CD8-positive, alpha-beta memory T cell (primary cell): ENCODE data around the gene TBC1D14. TPM values are rescaled to one million over a fixed set of nuclear protein-coding genes. Genes with fewer than 3 reads are reported as not detected.

ENCODE experiments used
- CTCF ChIA-PET: fragments of 350-600 bp; sonication (Branson Sonifier 250); formaldehyde crosslinking; loops from one replicate; lab custom pipeline; 2021; ENCODE audit warnings: antibody characterized with exemption; lab: Charles Lee
- POLR2A ChIA-PET: fragments of 350-600 bp; sonication (Branson Sonifier 250); formaldehyde crosslinking; loops from one replicate; lab custom pipeline; 2021; ENCODE audit warnings: antibody characterized with exemption; lab: Charles Lee
- DNase-seq, 5 donors: peaks; one replicate each; pipeline versions ENCODE4 v3.0.0 to v3.0.0-alpha.2; 2020 to 2022; ENCODE audit warnings: mixed read lengths in 1 of 5
- H3K27ac ChIP-seq: one replicate; pipeline ENCODE4 v1.7.0; 2013; ENCODE audit warnings: low read depth, mild to moderate bottlenecking, low read length, moderate library complexity
- H3K27me3 ChIP-seq: 2 replicates; pipeline ENCODE4 v1.7.0; 2013; ENCODE audit warnings: low read length, mild to moderate bottlenecking; ENCODE audit not compliant: insufficient read depth, poor library complexity, severe bottlenecking
- H3K36me3 ChIP-seq: 2 replicates; pipeline ENCODE4 v1.7.0; 2013; ENCODE audit warnings: mild to moderate bottlenecking, low read length, moderate library complexity; ENCODE audit not compliant: insufficient read depth
- H3K4me1 ChIP-seq: 2 replicates; pipeline ENCODE4 v1.7.0; 2013; ENCODE audit warnings: mild to moderate bottlenecking, low read length, moderate library complexity; ENCODE audit not compliant: insufficient read depth
- H3K4me3 ChIP-seq: 2 replicates; pipeline ENCODE4 v1.7.0; 2013; ENCODE audit warnings: mild to moderate bottlenecking, low read length
- H3K9me3 ChIP-seq: 2 replicates; pipeline ENCODE4 v1.7.0; 2013; ENCODE audit warnings: mild to moderate bottlenecking, low read length
- H3K27ac Mint-ChIP-seq, 8 donors: one replicate each; pipeline ENCODE4 v1.8.0; 2020 to 2021; ENCODE audit warnings: mixed read lengths in 8 of 8, mild to moderate bottlenecking in 6 of 8, inconsistent platforms in 3 of 8, moderate library complexity in 3 of 8
- H3K27me3 Mint-ChIP-seq, 2 donors: one replicate each; pipeline ENCODE4 v1.8.0; 2020 to 2021; ENCODE audit warnings: mixed read lengths in 2 of 2, mild to moderate bottlenecking in 1 of 2, moderate library complexity in 1 of 2
- H3K36me3 Mint-ChIP-seq, 3 donors: one replicate each; pipeline ENCODE4 v1.8.0; 2020 to 2021; ENCODE audit warnings: mixed read lengths in 3 of 3, inconsistent platforms in 1 of 3, mild to moderate bottlenecking in 1 of 3
- H3K4me1 Mint-ChIP-seq, 3 donors: one replicate each; pipeline ENCODE4 v1.8.0; 2020 to 2021; ENCODE audit warnings: mixed read lengths in 3 of 3, inconsistent platforms in 1 of 3, mild to moderate bottlenecking in 1 of 3
- H3K4me3 Mint-ChIP-seq, 7 donors: one replicate each; pipeline ENCODE4 v1.8.0; 2020 to 2021; ENCODE audit warnings: mixed read lengths in 7 of 7, mild to moderate bottlenecking in 6 of 7, moderate library complexity in 4 of 7, inconsistent platforms in 2 of 7
- H3K9me3 Mint-ChIP-seq, 5 donors: one replicate each; pipeline ENCODE4 v1.8.0; 2020 to 2022; ENCODE audit warnings: mixed read lengths in 5 of 5, mild to moderate bottlenecking in 3 of 5, moderate library complexity in 2 of 5, inconsistent platforms in 1 of 5
- polyA plus RNA-seq: library from polyadenylated mRNA; unstranded; fragments of 300-500 nt; fragmentation: Illumina TruSeq; gene quantifications from one replicate; pipeline ENCODE4 v1.2.3, GENCODE V29; 2021
- total RNA-seq, 2 experiments: library from RNA; stranded (reverse); gene quantifications; one replicate each; pipeline ENCODE4 v1.2.3, GENCODE V29; 2021

Gene TBC1D14
- total RNA-seq, result 10 to 100 TPM; 38.0 to 43.7 TPM
- polyA plus RNA-seq, result 48.5 TPM

DNA sequence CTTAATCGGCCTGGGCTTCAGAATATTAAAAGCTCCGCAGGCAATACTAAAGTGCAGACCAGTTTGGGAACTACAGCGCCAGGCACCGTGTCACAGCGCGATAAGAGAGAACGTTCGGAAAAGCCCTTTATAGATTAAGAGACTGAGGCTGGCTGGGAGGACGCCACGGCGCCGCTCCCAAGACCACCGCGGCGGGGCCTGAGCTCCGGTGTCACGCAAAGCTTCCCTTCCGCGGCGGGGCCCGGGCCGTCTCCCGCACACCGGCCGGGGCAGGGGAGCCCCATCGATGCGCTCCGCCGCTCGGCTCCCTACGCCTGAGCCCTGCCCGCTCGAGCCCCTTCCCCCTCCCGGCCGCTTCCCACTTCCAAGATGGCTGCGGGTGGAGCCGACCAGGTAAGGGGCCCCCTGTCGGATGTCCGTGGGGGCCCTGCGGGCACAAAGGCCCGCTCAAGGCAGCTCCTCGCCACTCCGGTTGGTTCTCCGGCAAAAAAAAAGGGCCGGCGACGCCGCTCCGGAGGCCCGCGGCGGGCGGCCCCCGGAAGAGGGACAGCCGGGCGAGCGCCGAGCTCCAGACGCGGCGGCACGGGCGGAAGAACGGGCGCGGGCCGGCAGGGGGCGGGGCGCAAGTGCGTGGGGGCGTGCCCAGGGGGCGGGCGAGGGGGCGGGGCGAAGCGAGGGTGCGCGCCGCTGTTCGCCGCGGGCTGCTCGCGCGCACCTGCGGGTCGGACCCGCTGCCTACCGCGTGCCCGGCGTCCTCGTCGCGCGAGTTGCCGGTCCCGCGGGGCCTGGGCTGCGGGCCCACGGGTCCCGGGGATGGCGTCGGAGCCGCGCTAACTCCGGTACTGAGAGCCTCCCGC lies at the start of gene TBC1D14:
TSS of gene TBC1D14 (plus strand) at position 714 of the 857 bp plus-strand sequence. CDS start 13,564 bp downstream, outside the sequence.
- H3K4me1 Mint-ChIP-seq, result peaks cover 42 to 61% (median 49%) of the 10 kb centered on the region in 3 donors
- peak within 1 kb of the TSS; percentile 86 to 97 (median 92) for H3K27ac Mint-ChIP-seq
- Histone ChIP-seq H3K36me3 (no peaks in the 10 kb centered on the region), H3K9me3 (no peaks in the 10 kb centered on the region), H3K27ac (peak within 1 kb of the TSS; percentile 77), H3K27me3 (no peaks in the 10 kb centered on the region), H3K4me3 (peak within 1 kb of the TSS; percentile 64), H3K4me1 (peaks cover 50% of the 10 kb centered on the region)
- CTCF ChIA-PET, result interaction anchor here (0.6 to 2.5 kb wide), 22 partner anchors 8 to 268 kb away, joined by 3 to 15 read pairs (median 4); partner anchors contain the start of genes GRPEL1 and TADA2B
- peak; percentile 77 to 91 (median 86) for DNase-seq
- peaks cover 0 to 4% (median 0%) of the 10 kb centered on the region in 3 donors for H3K36me3 Mint-ChIP-seq
- H3K4me3 Mint-ChIP-seq, result peak within 1 kb of the TSS; percentile 89 to 96 (median 92)
- H3K9me3 Mint-ChIP-seq, result no peaks in the 10 kb centered on the region
- H3K27me3 Mint-ChIP-seq, result no peaks in the 10 kb centered on the region
- POLR2A ChIA-PET, result interaction anchor here (0.6 to 2.9 kb wide), 19 partner anchors 9 to 269 kb away, joined by 3 to 34 read pairs (median 6); partner anchors contain the start of genes GRPEL1, KIAA0232, MRFAP1 and MRFAP1L1

- POLR2A ChIA-PET, result no interaction called here
- Mint-ChIP-seq H3K4me1 (peaks cover 0 to 5% (median 0%) of the 10 kb centered on the region in 3 donors), H3K4me3 (no peak overlapping the region), H3K36me3 (peaks cover 3 to 83% (median 14%) of the 10 kb centered on the region in 3 donors), H3K27ac (peak overlapping the region in 3 of 8 donors; percentile 2 to 37 (median 24)), H3K9me3 (no peaks in the 10 kb centered on the region), H3K27me3 (peaks cover 0 to 3% of the 10 kb centered on the region in 2 donors)
- Histone ChIP-seq H3K27ac (no peak overlapping the region), H3K4me1 (no peaks in the 10 kb centered on the region), H3K9me3 (no peaks in the 10 kb centered on the region), H3K36me3 (peaks cover 14% of the 10 kb centered on the region), H3K27me3 (no peaks in the 10 kb centered on the region), H3K4me3 (no peak overlapping the region)
- no peak for DNase-seq
- CTCF ChIA-PET, result interaction anchor here (1.6 kb wide), 1 partner anchor 202 kb away, joined by 4 read pairs; no protein-coding TSS in a partner anchor
Measured at GRCh38 chr4:6868386-6868785, 41.2 kb upstream of the TBC1D14 start.

DNA sequence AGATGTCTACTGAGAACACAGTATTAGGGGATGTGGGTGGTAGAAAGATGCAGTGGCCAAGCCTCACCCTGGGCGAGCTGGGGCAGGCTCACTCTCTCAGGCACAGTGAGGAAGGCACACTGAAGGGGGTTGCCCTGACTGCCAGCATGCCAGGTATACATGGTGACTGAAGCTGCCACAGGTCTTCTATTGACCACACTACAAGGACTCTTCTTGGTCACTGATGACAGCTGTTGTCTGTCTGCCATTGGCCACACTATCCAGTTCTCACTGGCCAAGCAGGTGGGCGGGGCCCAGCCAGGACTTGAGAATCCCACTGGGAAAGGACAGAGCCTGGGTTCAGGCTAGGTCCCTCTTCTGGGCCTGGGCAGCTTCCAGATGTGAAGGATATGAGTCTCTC lies 39.7 kb upstream of the TBC1D14 start:
- H3K27me3 ChIP-seq, result no peaks in the 10 kb centered on the region
- H3K9me3 ChIP-seq, result no peaks in the 10 kb centered on the region
- Mint-ChIP-seq H3K27ac (peak overlapping the region in 1 of 8 donors; percentile 29), H3K4me1 (peaks cover 0 to 10% (median 6%) of the 10 kb centered on the region in 3 donors), H3K27me3 (peaks cover 0 to 3% of the 10 kb centered on the region in 2 donors), H3K4me3 (no peak overlapping the region), H3K9me3 (no peaks in the 10 kb centered on the region), H3K36me3 (peaks cover 3 to 85% (median 8%) of the 10 kb centered on the region in 3 donors)
- no peak overlapping the region for H3K4me3 ChIP-seq
- DNase-seq, result no peak
- POLR2A ChIA-PET, result no interaction called here
- CTCF ChIA-PET, result interaction anchor here (1.1 kb wide), 1 partner anchor 147 kb away, joined by 4 read pairs; no protein-coding TSS in a partner anchor
- peaks cover 19% of the 10 kb centered on the region for H3K36me3 ChIP-seq
- H3K27ac ChIP-seq, result no peak overlapping the region
- no peaks in the 10 kb centered on the region for H3K4me1 ChIP-seq

- Mint-ChIP-seq H3K4me3 (no peak overlapping the region), H3K27ac (peak overlapping the region in 4 of 8 donors; percentile 8 to 79 (median 22)), H3K27me3 (peaks cover 0 to 2% of the 10 kb centered on the region in 2 donors), H3K36me3 (peaks cover 0 to 85% (median 8%) of the 10 kb centered on the region in 3 donors), H3K9me3 (no peaks in the 10 kb centered on the region), H3K4me1 (peaks cover 0 to 6% (median 5%) of the 10 kb centered on the region in 3 donors)
- H3K4me3 ChIP-seq, result no peak overlapping the region
- no peak overlapping the region for H3K27ac ChIP-seq
- POLR2A ChIA-PET, result interaction anchor here (0.8 to 1.7 kb wide), 5 partner anchors 24 to 170 kb away, joined by 5 to 12 read pairs (median 6); partner anchors contain the start of gene TADA2B
- no peaks in the 10 kb centered on the region for H3K4me1 ChIP-seq
- no peaks in the 10 kb centered on the region for H3K9me3 ChIP-seq
- CTCF ChIA-PET, result interaction anchor here (0.6 to 6.1 kb wide), 56 partner anchors 9 to 299 kb away, joined by 3 to 174 read pairs (median 5); partner anchors contain the start of genes BLOC1S4, MAN2B2, MRFAP1L1 and TADA2B
- H3K36me3 ChIP-seq, result peaks cover 25% of the 10 kb centered on the region
- no peaks in the 10 kb centered on the region for H3K27me3 ChIP-seq
- no peak for DNase-seq
Measured at GRCh38 chr4:6873291-6873690, 36.3 kb upstream of the TBC1D14 start.

DNA sequence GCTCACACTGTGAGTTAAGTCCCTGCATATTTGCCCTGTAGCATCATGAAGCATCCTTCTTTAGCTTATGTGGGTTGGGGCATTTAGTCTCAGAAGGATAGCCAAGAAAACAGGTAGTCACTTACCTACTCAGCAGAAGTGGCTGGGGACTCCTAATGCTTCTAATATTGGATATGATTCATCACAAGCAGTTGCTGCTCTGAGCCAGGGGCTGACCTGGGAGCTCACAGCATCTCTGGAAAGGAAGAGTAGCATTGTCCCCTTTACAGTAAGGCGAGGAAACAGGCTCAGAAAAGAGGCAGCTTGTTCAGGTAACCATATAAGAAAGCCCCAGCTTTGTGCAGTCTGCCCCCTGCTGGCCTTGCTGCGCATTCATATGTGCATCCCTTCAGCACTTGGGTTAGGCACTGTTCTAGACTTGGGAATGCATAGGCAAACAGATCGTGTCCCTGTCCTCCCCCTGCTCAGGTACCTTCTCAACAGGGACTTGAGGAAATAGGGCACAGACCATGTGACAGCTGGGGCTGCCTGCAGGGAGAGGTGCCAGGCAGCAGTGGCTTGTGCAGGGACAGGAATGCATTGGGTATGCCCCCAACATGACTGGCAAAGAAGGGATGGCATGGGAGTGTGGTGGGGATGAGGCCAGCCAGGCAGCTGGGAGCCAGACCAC lies 35.7 kb upstream of the TBC1D14 start:
- H3K36me3 ChIP-seq, result peaks cover 30% of the 10 kb centered on the region
- H3K27me3 ChIP-seq, result no peaks in the 10 kb centered on the region
- Mint-ChIP-seq H3K9me3 (no peaks in the 10 kb centered on the region), H3K4me3 (no peak overlapping the region), H3K4me1 (peaks cover 0 to 6% (median 5%) of the 10 kb centered on the region in 3 donors), H3K36me3 (peaks cover 4 to 85% (median 14%) of the 10 kb centered on the region in 3 donors), H3K27me3 (peaks cover 0 to 2% of the 10 kb centered on the region in 2 donors), H3K27ac (peak overlapping the region in 4 of 8 donors; percentile 26 to 70 (median 58))
- ChIA-PET POLR2A (interaction anchor here (0.6 to 1.7 kb wide), 7 partner anchors 25 to 170 kb away, joined by 3 to 12 read pairs (median 6); partner anchors contain the start of genes KIAA0232 and TADA2B), CTCF (interaction anchor here (0.6 to 6.1 kb wide), 56 partner anchors 10 to 299 kb away, joined by 3 to 174 read pairs (median 5); partner anchors contain the start of genes BLOC1S4, MAN2B2, MRFAP1L1 and TADA2B)
- H3K4me1 ChIP-seq, result no peaks in the 10 kb centered on the region
- no peak overlapping the region for H3K4me3 ChIP-seq
- peak; percentile 64 to 85 (median 70) for DNase-seq
- no peak overlapping the region for H3K27ac ChIP-seq
- H3K9me3 ChIP-seq, result no peaks in the 10 kb centered on the region

- peaks cover 0 to 6% (median 5%) of the 10 kb centered on the region in 3 donors for H3K4me1 Mint-ChIP-seq
- H3K36me3 Mint-ChIP-seq, result peaks cover 5 to 84% (median 18%) of the 10 kb centered on the region in 3 donors
- no peaks in the 10 kb centered on the region for H3K9me3 Mint-ChIP-seq
- Histone ChIP-seq H3K27ac (no peak overlapping the region), H3K4me1 (no peaks in the 10 kb centered on the region), H3K4me3 (no peak overlapping the region), H3K27me3 (no peaks in the 10 kb centered on the region), H3K9me3 (no peaks in the 10 kb centered on the region), H3K36me3 (peaks cover 37% of the 10 kb centered on the region)
- no peak for DNase-seq
- ChIA-PET CTCF (interaction anchor here (0.6 to 6.1 kb wide), 11 partner anchors 10 to 200 kb away, joined by 3 to 174 read pairs (median 13); partner anchors contain the start of genes BLOC1S4 and MRFAP1L1), POLR2A (no interaction called here)
- H3K4me3 Mint-ChIP-seq, result no peak overlapping the region
- H3K27me3 Mint-ChIP-seq, result peaks cover 0 to 2% of the 10 kb centered on the region in 2 donors
- peak overlapping the region in 1 of 8 donors; percentile 3 for H3K27ac Mint-ChIP-seq
Measured at GRCh38 chr4:6874981-6875380, 34.6 kb upstream of the TBC1D14 start.

- POLR2A ChIA-PET, result no interaction called here
- no peaks in the 10 kb centered on the region for H3K9me3 Mint-ChIP-seq
- Histone ChIP-seq H3K4me1 (no peaks in the 10 kb centered on the region), H3K27ac (no peak overlapping the region), H3K36me3 (peaks cover 40% of the 10 kb centered on the region), H3K4me3 (no peak overlapping the region), H3K27me3 (no peaks in the 10 kb centered on the region), H3K9me3 (no peaks in the 10 kb centered on the region)
- H3K36me3 Mint-ChIP-seq, result peaks cover 5 to 87% (median 18%) of the 10 kb centered on the region in 3 donors
- H3K4me3 Mint-ChIP-seq, result no peak overlapping the region
- DNase-seq, result no peak
- CTCF ChIA-PET, result interaction anchor here (1.1 to 6.1 kb wide), 5 partner anchors 18 to 201 kb away, joined by 3 to 174 read pairs (median 15); partner anchors contain the start of gene BLOC1S4
- no peak overlapping the region for H3K27ac Mint-ChIP-seq
- peaks cover 0 to 6% (median 5%) of the 10 kb centered on the region in 3 donors for H3K4me1 Mint-ChIP-seq
- H3K27me3 Mint-ChIP-seq, result peaks cover 0 to 2% of the 10 kb centered on the region in 2 donors
Measured at GRCh38 chr4:6875431-6875831, 34.2 kb upstream of the TBC1D14 start.
